HepG2 (cell line): ENCODE results near the gene ATG4B. TPM values are rescaled to one million over a fixed set of nuclear protein-coding genes. Genes with fewer than 3 reads are reported as not detected.

Experiments
- AGO2 ChIP-seq: fragments of 200-400 bp; formaldehyde crosslinking; optimal IDR thresholded peaks from 2 replicates; pipeline ENCODE3; 2017; ENCODE audit warnings: mild to moderate bottlenecking, low read depth, low read length, moderate library complexity
- CREB3 ChIP-seq: sonication (generic); formaldehyde crosslinking; IDR thresholded peaks from 2 replicates; pipeline ENCODE4 v1.5.0; 2020; ENCODE audit warnings: missing genetic modification reagents
- DDIT3 ChIP-seq: sonication (generic); formaldehyde crosslinking; IDR thresholded peaks from 2 replicates; pipeline ENCODE4 v1.4.0; 2020; ENCODE audit warnings: mild to moderate bottlenecking, missing genetic modification reagents
- HNRNPUL1 ChIP-seq: fragments of 200-400 bp; formaldehyde crosslinking; IDR thresholded peaks from 2 replicates; pipeline ENCODE4 v1.6.1; 2017; ENCODE audit warnings: low read depth, mild to moderate bottlenecking, low read length, moderate library complexity
- KDM4B ChIP-seq: sonication (generic); formaldehyde crosslinking; IDR thresholded peaks from 2 replicates; pipeline ENCODE4 v1.4.0; 2020; ENCODE audit warnings: missing genetic modification reagents
- KLF12 ChIP-seq: sonication (generic); formaldehyde crosslinking; IDR thresholded peaks from 2 replicates; pipeline ENCODE4 v1.4.0; 2020; ENCODE audit warnings: missing genetic modification reagents, borderline replicate concordance
- MAF1 ChIP-seq: sonication (generic); formaldehyde crosslinking; IDR thresholded peaks from 2 replicates; pipeline ENCODE4 v1.5.0; 2020; ENCODE audit warnings: missing genetic modification reagents, borderline replicate concordance
- PAX8 ChIP-seq: sonication (generic); formaldehyde crosslinking; IDR thresholded peaks from 2 replicates; pipeline ENCODE4 v1.8.0; 2022; ENCODE audit warnings: mild to moderate bottlenecking, missing genetic modification reagents, borderline replicate concordance
- THYN1 ChIP-seq: sonication (generic); formaldehyde crosslinking; IDR thresholded peaks from 2 replicates; pipeline ENCODE4 v1.8.1; 2023; ENCODE audit warnings: low read depth, mild to moderate bottlenecking, moderate library complexity, missing genetic modification reagents, borderline replicate concordance
- TOPORS ChIP-seq: sonication (generic); formaldehyde crosslinking; IDR thresholded peaks from 2 replicates; pipeline ENCODE4 v1.8.0; 2023; ENCODE audit warnings: mild to moderate bottlenecking, missing genetic modification reagents
- U2AF1 ChIP-seq: fragments of 200-400 bp; formaldehyde crosslinking; optimal IDR thresholded peaks from 2 replicates; pipeline ENCODE3; 2017; ENCODE audit warnings: mild to moderate bottlenecking, low read depth, low read length
- ZNF530 ChIP-seq: sonication (generic); formaldehyde crosslinking; IDR thresholded peaks from 2 replicates; pipeline ENCODE4 v1.5.0; 2020; ENCODE audit warnings: low read depth, mild to moderate bottlenecking, missing genetic modification reagents
- ZSCAN21 ChIP-seq: sonication (generic); formaldehyde crosslinking; IDR thresholded peaks from 2 replicates; pipeline ENCODE4 v1.8.0; 2022; ENCODE audit warnings: mild to moderate bottlenecking, missing genetic modification reagents, moderate library complexity, borderline replicate concordance
- polyA plus RNA-seq, 8 experiments: library from polyadenylated mRNA; depleted of rRNA in 3 of 8; stranded (reverse) in 7 of 8; unstranded in 1 of 8; fragments of >200 nt; fragmentation: Illumina TruSeq in 4 of 8; extraction: Trizol in 4 of 8; gene quantifications; 2 replicates each; pipeline versions ENCODE4 v1.2.1 to v1.2.3, GENCODE V29; 2011 to 2016; ENCODE audit warnings: low read depth in 4 of 8, missing spikeins in 1 of 8, mixed read lengths in 1 of 8; ENCODE audit not compliant: insufficient read depth in 1 of 8
- total RNA-seq, 5 experiments: library from RNA; depleted of rRNA; stranded (reverse); fragments of >200 nt; fragmentation: Illumina TruSeq; extraction: Trizol; gene quantifications; 2 replicates each; pipeline ENCODE4 v1.2.3, GENCODE V29; 2016; ENCODE audit warnings: low read depth in 1 of 5
- TF ChIP-seq, protein P1 (sequence below): sonication (generic); formaldehyde crosslinking; IDR thresholded peaks from 2 replicates; pipeline ENCODE4 v1.4.0; 2020; ENCODE audit warnings: missing genetic modification reagents
- TF ChIP-seq, protein P2 (sequence below): sonication (generic); formaldehyde crosslinking; IDR thresholded peaks from 2 replicates; pipeline ENCODE4 v1.4.0; 2020; ENCODE audit warnings: missing genetic modification reagents, borderline replicate concordance
- TF ChIP-seq, protein P3 (sequence below): IDR thresholded peaks from 2 replicates; pipeline ENCODE4 v1.6.1; 2016

ATG4B gene
- total and polyA plus RNA-seq, 2 of the 13 experiments (the other 11 are each of a cell fraction or from before 2014, with no cell fraction given), result 95.5 to 239 TPM

- TF ChIP-seq TOPORS (CRISPR knock-in tag), result peak; percentile 89; the same call in 1 of the 2 replicates
- TF ChIP-seq, protein P1, sequence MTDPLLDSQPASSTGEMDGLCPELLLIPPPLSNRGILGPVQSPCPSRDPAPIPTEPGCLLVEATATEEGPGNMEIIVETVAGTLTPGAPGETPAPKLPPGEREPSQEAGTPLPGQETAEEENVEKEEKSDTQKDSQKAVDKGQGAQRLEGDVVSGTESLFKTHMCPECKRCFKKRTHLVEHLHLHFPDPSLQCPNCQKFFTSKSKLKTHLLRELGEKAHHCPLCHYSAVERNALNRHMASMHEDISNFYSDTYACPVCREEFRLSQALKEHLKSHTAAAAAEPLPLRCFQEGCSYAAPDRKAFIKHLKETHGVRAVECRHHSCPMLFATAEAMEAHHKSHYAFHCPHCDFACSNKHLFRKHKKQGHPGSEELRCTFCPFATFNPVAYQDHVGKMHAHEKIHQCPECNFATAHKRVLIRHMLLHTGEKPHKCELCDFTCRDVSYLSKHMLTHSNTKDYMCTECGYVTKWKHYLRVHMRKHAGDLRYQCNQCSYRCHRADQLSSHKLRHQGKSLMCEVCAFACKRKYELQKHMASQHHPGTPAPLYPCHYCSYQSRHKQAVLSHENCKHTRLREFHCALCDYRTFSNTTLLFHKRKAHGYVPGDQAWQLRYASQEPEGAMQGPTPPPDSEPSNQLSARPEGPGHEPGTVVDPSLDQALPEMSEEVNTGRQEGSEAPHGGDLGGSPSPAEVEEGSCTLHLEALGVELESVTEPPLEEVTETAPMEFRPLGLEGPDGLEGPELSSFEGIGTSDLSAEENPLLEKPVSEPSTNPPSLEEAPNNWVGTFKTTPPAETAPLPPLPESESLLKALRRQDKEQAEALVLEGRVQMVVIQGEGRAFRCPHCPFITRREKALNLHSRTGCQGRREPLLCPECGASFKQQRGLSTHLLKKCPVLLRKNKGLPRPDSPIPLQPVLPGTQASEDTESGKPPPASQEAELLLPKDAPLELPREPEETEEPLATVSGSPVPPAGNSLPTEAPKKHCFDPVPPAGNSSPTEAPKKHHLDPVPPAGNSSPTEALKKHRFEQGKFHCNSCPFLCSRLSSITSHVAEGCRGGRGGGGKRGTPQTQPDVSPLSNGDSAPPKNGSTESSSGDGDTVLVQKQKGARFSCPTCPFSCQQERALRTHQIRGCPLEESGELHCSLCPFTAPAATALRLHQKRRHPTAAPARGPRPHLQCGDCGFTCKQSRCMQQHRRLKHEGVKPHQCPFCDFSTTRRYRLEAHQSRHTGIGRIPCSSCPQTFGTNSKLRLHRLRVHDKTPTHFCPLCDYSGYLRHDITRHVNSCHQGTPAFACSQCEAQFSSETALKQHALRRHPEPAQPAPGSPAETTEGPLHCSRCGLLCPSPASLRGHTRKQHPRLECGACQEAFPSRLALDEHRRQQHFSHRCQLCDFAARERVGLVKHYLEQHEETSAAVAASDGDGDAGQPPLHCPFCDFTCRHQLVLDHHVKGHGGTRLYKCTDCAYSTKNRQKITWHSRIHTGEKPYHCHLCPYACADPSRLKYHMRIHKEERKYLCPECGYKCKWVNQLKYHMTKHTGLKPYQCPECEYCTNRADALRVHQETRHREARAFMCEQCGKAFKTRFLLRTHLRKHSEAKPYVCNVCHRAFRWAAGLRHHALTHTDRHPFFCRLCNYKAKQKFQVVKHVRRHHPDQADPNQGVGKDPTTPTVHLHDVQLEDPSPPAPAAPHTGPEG (CRISPR knock-in tag), result peak; percentile 80; the same call in 1 of the 2 replicates
- TF ChIP-seq ZSCAN21 (CRISPR knock-in tag), result peak; percentile 82
- TF ChIP-seq ZNF530 (CRISPR knock-in tag), result no peak; the same call in 1 of the 2 replicates
- peak; percentile 86; the same call in 1 of the 2 replicates for TF ChIP-seq CREB3 (CRISPR knock-in tag)
- TF ChIP-seq KLF12, result peak; percentile 51
- TF ChIP-seq THYN1 (CRISPR knock-in tag), result peak; percentile 17; the same call in 1 of the 2 replicates
- TF ChIP-seq, protein P2, sequence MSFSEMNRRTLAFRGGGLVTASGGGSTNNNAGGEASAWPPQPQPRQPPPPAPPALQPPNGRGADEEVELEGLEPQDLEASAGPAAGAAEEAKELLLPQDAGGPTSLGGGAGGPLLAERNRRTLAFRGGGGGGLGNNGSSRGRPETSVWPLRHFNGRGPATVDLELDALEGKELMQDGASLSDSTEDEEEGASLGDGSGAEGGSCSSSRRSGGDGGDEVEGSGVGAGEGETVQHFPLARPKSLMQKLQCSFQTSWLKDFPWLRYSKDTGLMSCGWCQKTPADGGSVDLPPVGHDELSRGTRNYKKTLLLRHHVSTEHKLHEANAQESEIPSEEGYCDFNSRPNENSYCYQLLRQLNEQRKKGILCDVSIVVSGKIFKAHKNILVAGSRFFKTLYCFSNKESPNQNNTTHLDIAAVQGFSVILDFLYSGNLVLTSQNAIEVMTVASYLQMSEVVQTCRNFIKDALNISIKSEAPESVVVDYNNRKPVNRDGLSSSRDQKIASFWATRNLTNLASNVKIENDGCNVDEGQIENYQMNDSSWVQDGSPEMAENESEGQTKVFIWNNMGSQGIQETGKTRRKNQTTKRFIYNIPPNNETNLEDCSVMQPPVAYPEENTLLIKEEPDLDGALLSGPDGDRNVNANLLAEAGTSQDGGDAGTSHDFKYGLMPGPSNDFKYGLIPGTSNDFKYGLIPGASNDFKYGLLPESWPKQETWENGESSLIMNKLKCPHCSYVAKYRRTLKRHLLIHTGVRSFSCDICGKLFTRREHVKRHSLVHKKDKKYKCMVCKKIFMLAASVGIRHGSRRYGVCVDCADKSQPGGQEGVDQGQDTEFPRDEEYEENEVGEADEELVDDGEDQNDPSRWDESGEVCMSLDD (CRISPR knock-in tag), result no peak; the same call in none of the 2 replicates
- TF ChIP-seq HNRNPUL1, result peak; percentile 67; the same call in 1 of the 2 replicates
- 0 out of 2 replicates have a peak, but pooled peaks have one; percentile 27 for TF ChIP-seq PAX8 (CRISPR knock-in tag)
- peak; percentile 33; the same call in 1 of the 2 replicates for TF ChIP-seq MAF1 (CRISPR knock-in tag)
- TF ChIP-seq U2AF1, result no peak
- no peak for TF ChIP-seq KDM4B (CRISPR knock-in tag)
- TF ChIP-seq, protein P3, sequence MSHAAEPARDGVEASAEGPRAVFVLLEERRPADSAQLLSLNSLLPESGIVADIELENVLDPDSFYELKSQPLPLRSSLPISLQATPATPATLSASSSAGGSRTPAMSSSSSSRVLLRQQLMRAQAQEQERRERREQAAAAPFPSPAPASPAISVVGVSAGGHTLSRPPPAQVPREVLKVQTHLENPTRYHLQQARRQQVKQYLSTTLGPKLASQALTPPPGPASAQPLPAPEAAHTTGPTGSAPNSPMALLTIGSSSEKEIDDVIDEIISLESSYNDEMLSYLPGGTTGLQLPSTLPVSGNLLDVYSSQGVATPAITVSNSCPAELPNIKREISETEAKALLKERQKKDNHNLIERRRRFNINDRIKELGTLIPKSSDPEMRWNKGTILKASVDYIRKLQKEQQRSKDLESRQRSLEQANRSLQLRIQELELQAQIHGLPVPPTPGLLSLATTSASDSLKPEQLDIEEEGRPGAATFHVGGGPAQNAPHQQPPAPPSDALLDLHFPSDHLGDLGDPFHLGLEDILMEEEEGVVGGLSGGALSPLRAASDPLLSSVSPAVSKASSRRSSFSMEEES (CRISPR knock-in tag), result 0 out of 2 replicates have a peak, but pooled peaks have one; percentile 20
- TF ChIP-seq AGO2, result peak; percentile 74
- TF ChIP-seq DDIT3 (CRISPR knock-in tag), result 0 out of 2 replicates have a peak, but pooled peaks have one; percentile 49
Observed at GRCh38 chr2:241686650-241687425, 49.3 kb downstream of the ATG4B start, which contains the start of gene DTYMK (continued).
